Inflammatory macrophage (primary cell): Measurements from ENCODE around the gene INPP5A.
A peak's percentile ranks its signal among the peaks of the same experiment; 100 is the strongest.

ENCODE experiments used
- DNase-seq, 2 donors: peaks; one replicate each; pipeline ENCODE4 v3.0.0-alpha.2; 2020 to 2022

INPP5A gene

GRCh38 chr10:132648851-132649528, 111.4 kb downstream of the INPP5A start:
- no peak for DNase-seq

GRCh38 chr10:132649651-132650360, 112.2 kb downstream of the INPP5A start:
- no peak for DNase-seq

- no peak for DNase-seq
These were observed 113.1 kb downstream of the INPP5A start for GRCh38 chr10:132650611-132651250.

GRCh38 chr10:132651511-132652029, 114.0 kb downstream of the INPP5A start:
- DNase-seq, result no peak

GRCh38 chr10:132652446-132652845, 114.9 kb downstream of the INPP5A start:
- DNase-seq, result no peak

- no peak for DNase-seq
These were observed 115.5 kb downstream of the INPP5A start for GRCh38 chr10:132652936-132653590.

GRCh38 chr10:132653721-132654120, 116.1 kb downstream of the INPP5A start:
- DNase-seq, result no peak

- no peak for DNase-seq
These were observed 116.6 kb downstream of the INPP5A start for GRCh38 chr10:132654121-132654571.

- DNase-seq, result peak; percentile 39 to 67
These were observed 117.4 kb downstream of the INPP5A start for GRCh38 chr10:132654708-132655661.

GRCh38 chr10:132655735-132656134, 118.1 kb downstream of the INPP5A start:
- DNase-seq, result no peak

GRCh38 chr10:132656283-132657126, 118.9 kb downstream of the INPP5A start:
- no peak for DNase-seq

- no peak for DNase-seq
These were observed 119.6 kb downstream of the INPP5A start for GRCh38 chr10:132657127-132657706.

GRCh38 chr10:132657748-132658147, 120.2 kb downstream of the INPP5A start:
- no peak for DNase-seq

GRCh38 chr10:132658546-132659205, 121.1 kb downstream of the INPP5A start:
- DNase-seq, result no peak

- DNase-seq, result no peak
These were observed 121.9 kb downstream of the INPP5A start for GRCh38 chr10:132659206-132660091.

- no peak for DNase-seq
These were observed 122.8 kb downstream of the INPP5A start for GRCh38 chr10:132660385-132660784.

- DNase-seq, result no peak
These were observed 124.8 kb downstream of the INPP5A start for GRCh38 chr10:132662186-132662920.
